HFF-Myc (cell line): Measurements from ENCODE around the gene HUNK.
"Not testable (repeated sequence)": the region's sequence is repeated elsewhere in the genome, so short reads cannot be mapped to it uniquely, and the experiment has no call there.

Experiments used
- DNase-seq: peaks from one replicate; pipeline ENCODE4 v3.0.0-alpha.2; 2011; ENCODE audit warnings: low read depth; ENCODE audit errors: extremely low read depth
- H3K4me3 ChIP-seq: replicated peaks from 2 replicates; pipeline ENCODE4 v1.5.1; 2011; ENCODE audit warnings: low read depth, mild to moderate bottlenecking, control low read depth, low read length
- CTCF ChIP-seq: IDR thresholded peaks from 2 replicates; pipeline ENCODE4 v1.5.1; 2012; ENCODE audit warnings: mild to moderate bottlenecking, low read depth, low read length, control low read depth; ENCODE audit errors: missing control alignments

The HUNK gene

GRCh38 chr21:31857096-31857495 lies 15.7 kb upstream of the HUNK start:
- H3K4me3 ChIP-seq, result no peak overlapping the region
- TF ChIP-seq CTCF, result no peak
- DNase-seq, result no peak

- DNase-seq, H3K4me3 ChIP-seq: not testable (repeated sequence)
Observed at GRCh38 chr21:31857631-31858030, 15.2 kb upstream of the HUNK start.

GRCh38 chr21:31860851-31861250 lies 12.0 kb upstream of the HUNK start:
- no peak overlapping the region for H3K4me3 ChIP-seq
- TF ChIP-seq CTCF, result no peak
- no peak for DNase-seq

- H3K4me3 ChIP-seq, result no peak overlapping the region
- no peak for DNase-seq
- no peak for TF ChIP-seq CTCF
Observed at GRCh38 chr21:31862078-31862477, 10.7 kb upstream of the HUNK start.

GRCh38 chr21:31865429-31865970 lies 7.3 kb upstream of the HUNK start:
- H3K4me3 ChIP-seq, result no peak overlapping the region
- DNase-seq, result no peak
- TF ChIP-seq CTCF, result no peak

- peak; percentile 53 for DNase-seq
- TF ChIP-seq CTCF, result peak; percentile 94
- H3K4me3 ChIP-seq, result no peak overlapping the region
Observed at GRCh38 chr21:31866077-31866511, 6.7 kb upstream of the HUNK start.

- DNase-seq, result no peak
- H3K4me3 ChIP-seq, result no peak overlapping the region
- no peak for TF ChIP-seq CTCF
Observed at GRCh38 chr21:31869750-31870149, 3.1 kb upstream of the HUNK start.
